Measurements from ENCODE around the gene SMC1B.

SMC1B gene

GRCh38 chr22:45309422-45310227 is 103.8 kb downstream of the SMC1B start, which contains the start of gene FAM118A:
TSS of gene FAM118A (plus strand) at chr22:45309934. CDS start at chr22:45322380, 12,446 bp downstream.
- H3K4me3 ChIP-seq (replicated peaks; ENCODE audit: low read depth, low read length): peak within 1 kb of the TSS; percentile 67
- peak; percentile 68 for DNase-seq (ENCODE audit: extremely low read depth, low read depth)
- TF ChIP-seq, protein P1, sequence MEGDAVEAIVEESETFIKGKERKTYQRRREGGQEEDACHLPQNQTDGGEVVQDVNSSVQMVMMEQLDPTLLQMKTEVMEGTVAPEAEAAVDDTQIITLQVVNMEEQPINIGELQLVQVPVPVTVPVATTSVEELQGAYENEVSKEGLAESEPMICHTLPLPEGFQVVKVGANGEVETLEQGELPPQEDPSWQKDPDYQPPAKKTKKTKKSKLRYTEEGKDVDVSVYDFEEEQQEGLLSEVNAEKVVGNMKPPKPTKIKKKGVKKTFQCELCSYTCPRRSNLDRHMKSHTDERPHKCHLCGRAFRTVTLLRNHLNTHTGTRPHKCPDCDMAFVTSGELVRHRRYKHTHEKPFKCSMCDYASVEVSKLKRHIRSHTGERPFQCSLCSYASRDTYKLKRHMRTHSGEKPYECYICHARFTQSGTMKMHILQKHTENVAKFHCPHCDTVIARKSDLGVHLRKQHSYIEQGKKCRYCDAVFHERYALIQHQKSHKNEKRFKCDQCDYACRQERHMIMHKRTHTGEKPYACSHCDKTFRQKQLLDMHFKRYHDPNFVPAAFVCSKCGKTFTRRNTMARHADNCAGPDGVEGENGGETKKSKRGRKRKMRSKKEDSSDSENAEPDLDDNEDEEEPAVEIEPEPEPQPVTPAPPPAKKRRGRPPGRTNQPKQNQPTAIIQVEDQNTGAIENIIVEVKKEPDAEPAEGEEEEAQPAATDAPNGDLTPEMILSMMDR (IDR thresholded peaks at IDR 0.05; ENCODE audit: low read depth, low read length, missing control alignments): no peak

DNA sequence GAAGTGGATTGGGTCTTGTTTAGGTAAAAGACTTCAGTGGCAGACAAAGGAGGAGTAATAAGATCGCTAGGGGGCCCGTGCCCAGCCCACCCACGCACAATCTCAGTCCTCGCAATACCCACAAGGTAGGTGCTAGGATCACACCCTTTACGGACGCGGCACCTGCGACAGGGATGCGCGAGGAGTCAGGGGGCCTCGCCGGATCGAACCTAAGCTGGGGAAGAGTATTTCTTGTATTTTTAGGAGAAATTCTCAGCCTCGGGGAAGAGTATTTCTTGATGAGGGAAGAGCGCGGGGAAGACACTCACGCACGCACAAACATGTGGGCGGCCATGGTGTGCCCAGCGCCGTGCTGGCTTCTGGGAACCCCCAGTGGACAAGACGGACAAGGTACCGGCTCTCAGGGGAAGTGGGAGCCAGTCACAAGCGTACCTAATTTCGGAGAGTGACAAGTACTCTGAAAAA is 104.4 kb downstream of the SMC1B start:
- peak overlapping the region; percentile 67 for H3K4me3 ChIP-seq (replicated peaks; ENCODE audit: low read depth, low read length)
- DNase-seq (ENCODE audit: extremely low read depth, low read depth): no peak
- TF ChIP-seq, protein P1 (IDR thresholded peaks at IDR 0.05; ENCODE audit: low read depth, low read length, missing control alignments): no peak

- no peak overlapping the region for H3K4me3 ChIP-seq (replicated peaks; ENCODE audit: low read depth, low read length)
- TF ChIP-seq, protein P1 (IDR thresholded peaks at IDR 0.05; ENCODE audit: low read depth, low read length, missing control alignments): no peak
- DNase-seq (ENCODE audit: extremely low read depth, low read depth): no peak
Measured at GRCh38 chr22:45308391-45308956, 104.9 kb downstream of the SMC1B start.

DNA sequence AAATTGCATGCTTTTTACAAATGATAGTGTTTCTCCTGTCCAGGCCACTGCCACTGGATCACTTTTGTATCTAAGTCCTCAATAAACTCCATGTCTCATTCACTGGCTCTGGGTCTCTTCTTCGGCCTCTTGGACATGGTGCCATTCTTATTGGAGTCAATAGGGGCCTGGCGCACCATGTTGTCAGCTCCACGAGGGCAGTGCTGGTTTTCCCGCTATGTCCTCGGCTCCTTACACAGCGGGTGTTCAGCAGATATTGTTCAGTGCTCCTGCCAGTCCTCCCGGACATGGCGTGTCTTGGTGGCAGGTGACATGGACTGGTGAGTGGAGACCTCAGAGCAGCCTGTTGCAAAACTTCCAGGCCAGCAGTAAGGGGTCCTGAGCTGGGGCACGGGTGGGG is 107.3 kb downstream of the SMC1B start:
- TF ChIP-seq, protein P1 (IDR thresholded peaks at IDR 0.05; ENCODE audit: low read depth, low read length, missing control alignments): no peak
- H3K4me3 ChIP-seq (replicated peaks; ENCODE audit: low read depth, low read length): no peak overlapping the region
- no peak for DNase-seq (ENCODE audit: extremely low read depth, low read depth)

GRCh38 chr22:45305456-45306075 is 107.8 kb downstream of the SMC1B start:
- no peak overlapping the region for H3K4me3 ChIP-seq (replicated peaks; ENCODE audit: low read depth, low read length)
- DNase-seq (ENCODE audit: extremely low read depth, low read depth): no peak
- TF ChIP-seq, protein P1 (IDR thresholded peaks at IDR 0.05; ENCODE audit: low read depth, low read length, missing control alignments): no peak

GRCh38 chr22:45304971-45305370 is 108.4 kb downstream of the SMC1B start:
- TF ChIP-seq, protein P1 (IDR thresholded peaks at IDR 0.05; ENCODE audit: low read depth, low read length, missing control alignments): no peak
- no peak overlapping the region for H3K4me3 ChIP-seq (replicated peaks; ENCODE audit: low read depth, low read length)
- no peak for DNase-seq (ENCODE audit: extremely low read depth, low read depth)
